Spleen (tissue), 7 donors: Measurements from ENCODE around the gene EXOSC9.

ENCODE experiments used
- CTCF ChIP-seq, 11 experiments: fragments of 200-600 bp in 7 of 11; fragments of 450-650 bp in 4 of 11; sonication (generic) in 4 of 11; IDR thresholded peaks in 8 of 11; conservative IDR thresholded peaks in 3 of 11; 1 replicate in 7 of 11; 2 replicates in 4 of 11; pipeline versions ENCODE4 v1.4.0 to v1.8.0; 2016 to 2021; ENCODE audit warnings: antibody characterized with exemption in 11 of 11, inconsistent platforms in 4 of 11, mild to moderate bottlenecking in 1 of 11
- POLR2AphosphoS5 ChIP-seq, 3 donors: sonication (generic); formaldehyde crosslinking; IDR thresholded peaks; one replicate each; pipeline ENCODE4 v1.5.1; 2017; ENCODE audit warnings: antibody characterized with exemption in 3 of 3
- donor health status: DM: no; HTN: no; CAD: no; lungs with moderate emphysema.
- donor health status: DM: no; HTN: no; CAD: no.
- donor health status: DM: no; HTN: no; CAD: no.

- TF ChIP-seq CTCF (IDR thresholded peaks at IDR 0.05 in 8 of 11, conservative IDR thresholded peaks at IDR 0.05 in 3 of 11) (no peak), POLR2AphosphoS5 (IDR thresholded peaks at IDR 0.05) (no peak)
Observed at GRCh38 chr4:121767166-121767565, 34.0 kb upstream of the EXOSC9 start.
